Measurements from ENCODE around the gene PTPRQ.
A peak's percentile ranks its signal among the peaks of the same experiment; 100 is the strongest.

Gene PTPRQ

GRCh38 chr12:80576641-80577418, 132.8 kb downstream of the PTPRQ start:
- no peak overlapping the region for H3K4me3 ChIP-seq (ENCODE audit: low read length)
- TF ChIP-seq EZH2 (optimal IDR thresholded peaks at IDR 0.05; ENCODE audit: low read depth, low read length) = no peak
- no peak for TF ChIP-seq EZH2phosphoT487 (IDR thresholded peaks at IDR 0.05; ENCODE audit: low read length)
- no peak for TF ChIP-seq CTCF (IDR thresholded peaks at IDR 0.05; ENCODE audit: low read length)

GRCh38 chr12:80580254-80580653, 136.2 kb downstream of the PTPRQ start:
- Histone ChIP-seq H3K4me2 (ENCODE audit: low read depth, low read length) (no peak overlapping the region), H3K36me3 (replicated peaks; ENCODE audit: insufficient read depth, low read length) (no peaks in the 10 kb centered on the region), H2AFZ (ENCODE audit: low read length) (no peak overlapping the region), H3F3A (ENCODE audit: insufficient read depth, low read length) (no peaks in the 10 kb centered on the region), H3K9me3 (replicated peaks; ENCODE audit: insufficient read depth, low read length) (no peaks in the 10 kb centered on the region), H3K27ac (ENCODE audit: low read length) (no peak overlapping the region), H3K4me3 (ENCODE audit: low read length) (no peak overlapping the region), H3K9ac (ENCODE audit: low read length) (no peak overlapping the region), H3K27me3 (replicated peaks; ENCODE audit: insufficient read depth, low read length) (no peaks in the 10 kb centered on the region), H3K79me2 (ENCODE audit: low read length) (no peaks in the 10 kb centered on the region), H4K20me1 (ENCODE audit: insufficient read depth, low read length) (no peaks in the 10 kb centered on the region), H3K9me2 (replicated peaks; ENCODE audit: insufficient read depth, low read length) (no peaks in the 10 kb centered on the region), H3K4me1 (ENCODE audit: low read length) (peaks cover 14% of the 10 kb centered on the region)
- TF ChIP-seq EZH2 (optimal IDR thresholded peaks at IDR 0.05; ENCODE audit: low read depth, low read length) = no peak
- TF ChIP-seq CTCF (IDR thresholded peaks at IDR 0.05; ENCODE audit: low read length) = no peak
- no peak for TF ChIP-seq EZH2phosphoT487 (IDR thresholded peaks at IDR 0.05; ENCODE audit: low read length)
- DNase-seq = no peak

More at GRCh38 chr12:80576641-80577418, 132.8 kb downstream of the PTPRQ start:
- Histone ChIP-seq H3K36me3 (replicated peaks; ENCODE audit: insufficient read depth, low read length) (no peaks in the 10 kb centered on the region), H3K4me1 (ENCODE audit: low read length) (peaks cover 5% of the 10 kb centered on the region; the same call in 1 of the 2 replicates), H3F3A (ENCODE audit: insufficient read depth, low read length) (no peaks in the 10 kb centered on the region), H3K27ac (ENCODE audit: low read length) (no peak overlapping the region), H4K20me1 (ENCODE audit: insufficient read depth, low read length) (no peaks in the 10 kb centered on the region), H3K9ac (ENCODE audit: low read length) (no peak overlapping the region), H3K9me3 (replicated peaks; ENCODE audit: insufficient read depth, low read length) (no peaks in the 10 kb centered on the region), H3K9me2 (replicated peaks; ENCODE audit: insufficient read depth, low read length) (no peaks in the 10 kb centered on the region), H3K79me2 (ENCODE audit: low read length) (no peaks in the 10 kb centered on the region), H3K27me3 (replicated peaks; ENCODE audit: insufficient read depth, low read length) (no peaks in the 10 kb centered on the region), H3K4me2 (ENCODE audit: low read depth, low read length) (no peak overlapping the region), H2AFZ (ENCODE audit: low read length) (no peak overlapping the region)
- DNase-seq = no peak

DNA sequence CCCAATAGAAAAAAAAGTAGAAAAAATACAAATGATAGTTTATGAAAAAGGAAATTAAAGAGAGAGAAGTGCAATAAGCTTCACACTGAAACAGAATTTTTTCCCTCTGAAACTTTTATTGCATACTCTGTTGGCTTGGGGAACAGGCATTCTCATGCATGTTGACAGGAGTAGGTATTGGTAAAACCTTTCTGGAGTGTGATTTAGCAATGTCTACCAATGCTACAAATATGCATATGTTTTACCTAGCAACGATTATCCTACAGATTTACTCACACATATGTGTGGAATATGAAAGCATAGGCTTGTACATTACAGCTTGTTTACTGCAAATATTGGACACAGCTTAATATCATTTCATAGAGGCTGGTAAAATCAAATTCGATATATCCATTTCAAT, 137.7 kb downstream of the PTPRQ start:
- no peaks in the 10 kb centered on the region for H4K20me1 ChIP-seq (ENCODE audit: insufficient read depth, low read length)
- no peaks in the 10 kb centered on the region for H3K79me2 ChIP-seq (ENCODE audit: low read length)
- no peaks in the 10 kb centered on the region for H3K9me2 ChIP-seq (replicated peaks; ENCODE audit: insufficient read depth, low read length)
- H3K27ac ChIP-seq (ENCODE audit: low read length) = no peak overlapping the region
- TF ChIP-seq EZH2phosphoT487 (IDR thresholded peaks at IDR 0.05; ENCODE audit: low read length) = no peak
- no peak for TF ChIP-seq CTCF (IDR thresholded peaks at IDR 0.05; ENCODE audit: low read length)
- no peak for TF ChIP-seq EZH2 (optimal IDR thresholded peaks at IDR 0.05; ENCODE audit: low read depth, low read length)
- H3K27me3 ChIP-seq (replicated peaks; ENCODE audit: insufficient read depth, low read length) = no peaks in the 10 kb centered on the region
- H3K36me3 ChIP-seq (replicated peaks; ENCODE audit: insufficient read depth, low read length) = no peaks in the 10 kb centered on the region
- no peak overlapping the region for H3K4me3 ChIP-seq (ENCODE audit: low read length)
- H3K4me1 ChIP-seq (ENCODE audit: low read length) = peaks cover 14% of the 10 kb centered on the region
- no peaks in the 10 kb centered on the region for H3F3A ChIP-seq (ENCODE audit: insufficient read depth, low read length)
- peak overlapping the region; percentile 50; the same call in 1 of the 2 replicates for H2AFZ ChIP-seq (ENCODE audit: low read length)
- no peaks in the 10 kb centered on the region for H3K9me3 ChIP-seq (replicated peaks; ENCODE audit: insufficient read depth, low read length)
- DNase-seq = no peak
- H3K4me2 ChIP-seq (ENCODE audit: low read depth, low read length) = 0 out of 2 replicates have a peak overlapping the region, but pooled peaks have one; percentile 51
- no peak overlapping the region for H3K9ac ChIP-seq (ENCODE audit: low read length)

Measured in MM.1S (cell line).